K562 (cell line): ENCODE data around the gene P4HB.

ENCODE experiments used
- ETV5 ChIP-seq: sonication (generic); formaldehyde crosslinking; IDR thresholded peaks from 2 replicates; pipeline ENCODE4 v1.4.0; 2020; ENCODE audit warnings: low read depth, mild to moderate bottlenecking, missing genetic modification reagents
- FOXP1 ChIP-seq: sonication (generic); formaldehyde crosslinking; IDR thresholded peaks from 2 replicates; pipeline ENCODE4 v1.8.0; 2022; ENCODE audit warnings: mild to moderate bottlenecking, missing genetic modification reagents
- GABPA ChIP-seq: fragments of 200-800 bp; sonication (Bioruptor generic); conservative IDR thresholded peaks from 2 replicates; pipeline ENCODE4 v1.6.1; 2016; ENCODE audit warnings: low read depth, missing genetic modification characterization, missing compliant biosample characterization
- MAZ ChIP-seq, 2 experiments: fragments of 450-650 bp in 1 of 2; sonication (generic) in 1 of 2; formaldehyde crosslinking; IDR thresholded peaks in 1 of 2; conservative IDR thresholded peaks in 1 of 2; 2 replicates each; pipeline versions ENCODE4 v1.4.0 to v1.5.0; 2020; ENCODE audit warnings: mild to moderate bottlenecking in 1 of 2, missing genetic modification reagents in 1 of 2
- SRSF7 ChIP-seq: fragments of 200-400 bp; formaldehyde crosslinking; optimal IDR thresholded peaks from 2 replicates; pipeline ENCODE3; 2017; ENCODE audit warnings: mild to moderate bottlenecking, low read depth, low read length
- ZNF77 ChIP-seq: fragments of 250-450 bp; sonication (Bioruptor Pico); IDR thresholded peaks from 2 replicates; pipeline ENCODE4 v1.5.0; 2020
- TF ChIP-seq, protein P1 (sequence below): fragments of 150-350 bp; IDR thresholded peaks from 2 replicates; pipeline ENCODE4 v1.6.1; 2014; ENCODE audit warnings: low read depth, mild to moderate bottlenecking, low read length, borderline replicate concordance
- TF ChIP-seq, protein P2 (sequence below): sonication (generic); formaldehyde crosslinking; IDR thresholded peaks from 2 replicates; pipeline ENCODE4 v1.8.0; 2023; ENCODE audit warnings: missing genetic modification reagents, mild to moderate bottlenecking, borderline replicate concordance
- TF ChIP-seq, protein P3 (sequence below), 2 experiments: fragments of 200-800 bp in 1 of 2; sonication (Bioruptor generic) in 1 of 2; sonication (generic) in 1 of 2; formaldehyde crosslinking in 1 of 2; IDR thresholded peaks in 1 of 2; conservative IDR thresholded peaks in 1 of 2; 2 replicates each; pipeline versions ENCODE4 v1.5.0 to v1.6.1; 2016 to 2020; ENCODE audit warnings: missing compliant biosample characterization in 1 of 2, missing genetic modification characterization in 1 of 2, missing genetic modification reagents in 1 of 2

DNA sequence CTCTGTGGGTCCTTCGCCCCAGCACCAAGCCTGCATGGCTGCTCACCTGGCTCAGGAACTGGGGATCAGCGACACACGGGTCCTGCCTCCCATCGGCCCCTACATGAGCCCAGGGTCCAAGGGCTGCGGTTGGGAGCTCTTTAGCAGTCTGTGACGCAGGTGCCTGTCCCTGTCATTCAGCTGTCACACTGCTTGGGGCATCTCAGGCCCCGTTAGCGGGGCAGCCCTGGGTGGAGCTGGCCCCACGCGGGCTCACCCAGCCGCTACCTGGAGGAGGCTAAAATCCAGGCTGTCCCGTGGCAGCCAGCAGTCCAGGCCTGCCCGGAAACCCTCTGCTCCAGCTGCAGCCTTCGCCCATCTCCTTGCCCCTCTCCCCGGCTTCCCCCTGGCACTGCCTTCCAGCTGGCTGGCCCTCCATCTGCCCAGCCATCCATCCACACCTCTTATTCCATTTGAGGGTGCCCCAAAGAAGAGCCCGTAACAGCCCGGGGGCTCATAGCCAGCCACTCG, 53.1 kb downstream of the P4HB start:
- no peak for TF ChIP-seq ETV5
- TF ChIP-seq GABPA (tag) = no peak
- TF ChIP-seq, protein P1, sequence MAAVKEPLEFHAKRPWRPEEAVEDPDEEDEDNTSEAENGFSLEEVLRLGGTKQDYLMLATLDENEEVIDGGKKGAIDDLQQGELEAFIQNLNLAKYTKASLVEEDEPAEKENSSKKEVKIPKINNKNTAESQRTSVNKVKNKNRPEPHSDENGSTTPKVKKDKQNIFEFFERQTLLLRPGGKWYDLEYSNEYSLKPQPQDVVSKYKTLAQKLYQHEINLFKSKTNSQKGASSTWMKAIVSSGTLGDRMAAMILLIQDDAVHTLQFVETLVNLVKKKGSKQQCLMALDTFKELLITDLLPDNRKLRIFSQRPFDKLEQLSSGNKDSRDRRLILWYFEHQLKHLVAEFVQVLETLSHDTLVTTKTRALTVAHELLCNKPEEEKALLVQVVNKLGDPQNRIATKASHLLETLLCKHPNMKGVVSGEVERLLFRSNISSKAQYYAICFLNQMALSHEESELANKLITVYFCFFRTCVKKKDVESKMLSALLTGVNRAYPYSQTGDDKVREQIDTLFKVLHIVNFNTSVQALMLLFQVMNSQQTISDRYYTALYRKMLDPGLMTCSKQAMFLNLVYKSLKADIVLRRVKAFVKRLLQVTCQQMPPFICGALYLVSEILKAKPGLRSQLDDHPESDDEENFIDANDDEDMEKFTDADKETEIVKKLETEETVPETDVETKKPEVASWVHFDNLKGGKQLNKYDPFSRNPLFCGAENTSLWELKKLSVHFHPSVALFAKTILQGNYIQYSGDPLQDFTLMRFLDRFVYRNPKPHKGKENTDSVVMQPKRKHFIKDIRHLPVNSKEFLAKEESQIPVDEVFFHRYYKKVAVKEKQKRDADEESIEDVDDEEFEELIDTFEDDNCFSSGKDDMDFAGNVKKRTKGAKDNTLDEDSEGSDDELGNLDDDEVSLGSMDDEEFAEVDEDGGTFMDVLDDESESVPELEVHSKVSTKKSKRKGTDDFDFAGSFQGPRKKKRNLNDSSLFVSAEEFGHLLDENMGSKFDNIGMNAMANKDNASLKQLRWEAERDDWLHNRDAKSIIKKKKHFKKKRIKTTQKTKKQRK = no peak
- no peak for TF ChIP-seq MAZ (CRISPR knock-in tag; conservative IDR thresholded peaks at IDR 0.05 in 1 of 2, IDR thresholded peaks at IDR 0.05 in 1 of 2)
- no peak for TF ChIP-seq SRSF7
- TF ChIP-seq FOXP1 (CRISPR knock-in tag) = no peak
- TF ChIP-seq, protein P2, sequence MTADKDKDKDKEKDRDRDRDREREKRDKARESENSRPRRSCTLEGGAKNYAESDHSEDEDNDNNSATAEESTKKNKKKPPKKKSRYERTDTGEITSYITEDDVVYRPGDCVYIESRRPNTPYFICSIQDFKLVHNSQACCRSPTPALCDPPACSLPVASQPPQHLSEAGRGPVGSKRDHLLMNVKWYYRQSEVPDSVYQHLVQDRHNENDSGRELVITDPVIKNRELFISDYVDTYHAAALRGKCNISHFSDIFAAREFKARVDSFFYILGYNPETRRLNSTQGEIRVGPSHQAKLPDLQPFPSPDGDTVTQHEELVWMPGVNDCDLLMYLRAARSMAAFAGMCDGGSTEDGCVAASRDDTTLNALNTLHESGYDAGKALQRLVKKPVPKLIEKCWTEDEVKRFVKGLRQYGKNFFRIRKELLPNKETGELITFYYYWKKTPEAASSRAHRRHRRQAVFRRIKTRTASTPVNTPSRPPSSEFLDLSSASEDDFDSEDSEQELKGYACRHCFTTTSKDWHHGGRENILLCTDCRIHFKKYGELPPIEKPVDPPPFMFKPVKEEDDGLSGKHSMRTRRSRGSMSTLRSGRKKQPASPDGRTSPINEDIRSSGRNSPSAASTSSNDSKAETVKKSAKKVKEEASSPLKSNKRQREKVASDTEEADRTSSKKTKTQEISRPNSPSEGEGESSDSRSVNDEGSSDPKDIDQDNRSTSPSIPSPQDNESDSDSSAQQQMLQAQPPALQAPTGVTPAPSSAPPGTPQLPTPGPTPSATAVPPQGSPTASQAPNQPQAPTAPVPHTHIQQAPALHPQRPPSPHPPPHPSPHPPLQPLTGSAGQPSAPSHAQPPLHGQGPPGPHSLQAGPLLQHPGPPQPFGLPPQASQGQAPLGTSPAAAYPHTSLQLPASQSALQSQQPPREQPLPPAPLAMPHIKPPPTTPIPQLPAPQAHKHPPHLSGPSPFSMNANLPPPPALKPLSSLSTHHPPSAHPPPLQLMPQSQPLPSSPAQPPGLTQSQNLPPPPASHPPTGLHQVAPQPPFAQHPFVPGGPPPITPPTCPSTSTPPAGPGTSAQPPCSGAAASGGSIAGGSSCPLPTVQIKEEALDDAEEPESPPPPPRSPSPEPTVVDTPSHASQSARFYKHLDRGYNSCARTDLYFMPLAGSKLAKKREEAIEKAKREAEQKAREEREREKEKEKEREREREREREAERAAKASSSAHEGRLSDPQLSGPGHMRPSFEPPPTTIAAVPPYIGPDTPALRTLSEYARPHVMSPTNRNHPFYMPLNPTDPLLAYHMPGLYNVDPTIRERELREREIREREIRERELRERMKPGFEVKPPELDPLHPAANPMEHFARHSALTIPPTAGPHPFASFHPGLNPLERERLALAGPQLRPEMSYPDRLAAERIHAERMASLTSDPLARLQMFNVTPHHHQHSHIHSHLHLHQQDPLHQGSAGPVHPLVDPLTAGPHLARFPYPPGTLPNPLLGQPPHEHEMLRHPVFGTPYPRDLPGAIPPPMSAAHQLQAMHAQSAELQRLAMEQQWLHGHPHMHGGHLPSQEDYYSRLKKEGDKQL = no peak
- TF ChIP-seq, protein P3, sequence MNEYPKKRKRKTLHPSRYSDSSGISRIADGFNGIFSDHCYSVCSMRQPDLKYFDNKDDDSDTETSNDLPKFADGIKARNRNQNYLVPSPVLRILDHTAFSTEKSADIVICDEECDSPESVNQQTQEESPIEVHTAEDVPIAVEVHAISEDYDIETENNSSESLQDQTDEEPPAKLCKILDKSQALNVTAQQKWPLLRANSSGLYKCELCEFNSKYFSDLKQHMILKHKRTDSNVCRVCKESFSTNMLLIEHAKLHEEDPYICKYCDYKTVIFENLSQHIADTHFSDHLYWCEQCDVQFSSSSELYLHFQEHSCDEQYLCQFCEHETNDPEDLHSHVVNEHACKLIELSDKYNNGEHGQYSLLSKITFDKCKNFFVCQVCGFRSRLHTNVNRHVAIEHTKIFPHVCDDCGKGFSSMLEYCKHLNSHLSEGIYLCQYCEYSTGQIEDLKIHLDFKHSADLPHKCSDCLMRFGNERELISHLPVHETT (CRISPR knock-in tag; conservative IDR thresholded peaks at IDR 0.05 in 1 of 2, IDR thresholded peaks at IDR 0.05 in 1 of 2) = no peak
- no peak for TF ChIP-seq ZNF77
